HEK293T (cell line): ENCODE measurements around the gene RAB11FIP4.
"Not testable (repeated sequence)": the region's sequence is repeated elsewhere in the genome, so short reads cannot be mapped to it uniquely, and the experiment has no call there.

Experiments used
- CTCF ChIA-PET: fragments of 350-600 bp; formaldehyde crosslinking; extraction: SDS; loops from one replicate; lab custom pipeline; 2021; ENCODE audit warnings: antibody characterized with exemption, inconsistent platforms; lab: Yijun Ruan, JAX
- POLR2A ChIA-PET: fragments of 350-600 bp; formaldehyde crosslinking; extraction: SDS; loops from one replicate; lab custom pipeline; 2020; ENCODE audit warnings: antibody characterized with exemption, inconsistent platforms; lab: Yijun Ruan, JAX
- DNase-seq: peaks from one replicate; pipeline ENCODE4 v3.0.0; 2012; ENCODE audit warnings: mixed read lengths; ENCODE audit errors: extremely low spot score
- ARNT ChIP-seq: fragments of 450-650 bp; IDR thresholded peaks from 2 replicates; pipeline ENCODE4 v1.6.1; 2017; ENCODE audit warnings: mild to moderate bottlenecking
- BHLHE40 ChIP-seq: fragments of 450-650 bp; IDR thresholded peaks from 2 replicates; pipeline ENCODE4 v1.6.1; 2016; ENCODE audit warnings: mild to moderate bottlenecking, moderate library complexity, borderline replicate concordance
- CTBP1 ChIP-seq: fragments of 450-650 bp; IDR thresholded peaks from 2 replicates; pipeline ENCODE4 v1.6.1; 2016; ENCODE audit warnings: borderline replicate concordance
- ELF4 ChIP-seq: fragments of 450-650 bp; IDR thresholded peaks from 2 replicates; pipeline ENCODE4 v1.6.1; 2017; ENCODE audit warnings: antibody characterized with exemption
- FOXA1 ChIP-seq: fragments of 450-650 bp; IDR thresholded peaks from 2 replicates; pipeline ENCODE4 v1.6.1; 2016; ENCODE audit warnings: mild to moderate bottlenecking
- FOXK2 ChIP-seq: fragments of 450-650 bp; IDR thresholded peaks from 2 replicates; pipeline ENCODE4 v1.6.1; 2016; ENCODE audit warnings: mild to moderate bottlenecking
- FOXM1 ChIP-seq: fragments of 450-650 bp; IDR thresholded peaks from 2 replicates; pipeline ENCODE4 v1.6.1; 2017; ENCODE audit warnings: mild to moderate bottlenecking, borderline replicate concordance
- HDGF ChIP-seq: fragments of 450-650 bp; IDR thresholded peaks from 2 replicates; pipeline ENCODE4 v1.6.1; 2017; ENCODE audit warnings: antibody characterized with exemption, borderline replicate concordance
- L3MBTL2 ChIP-seq: fragments of 450-650 bp; conservative IDR thresholded peaks from 2 replicates; pipeline ENCODE4 v1.6.1; 2016; ENCODE audit warnings: mild to moderate bottlenecking
- LEF1 ChIP-seq: fragments of 450-650 bp; IDR thresholded peaks from 2 replicates; pipeline ENCODE4 v1.6.1; 2017; ENCODE audit warnings: mild to moderate bottlenecking, borderline replicate concordance
- SP1 ChIP-seq: fragments of 450-650 bp; IDR thresholded peaks from 2 replicates; pipeline ENCODE4 v1.6.1; 2017
- SUZ12 ChIP-seq: fragments of 450-650 bp; IDR thresholded peaks from 2 replicates; pipeline ENCODE4 v1.6.1; 2016; ENCODE audit warnings: mild to moderate bottlenecking
- TARDBP ChIP-seq: fragments of 450-650 bp; IDR thresholded peaks from 2 replicates; pipeline ENCODE4 v1.6.1; 2016
- ZNF384 ChIP-seq: fragments of 450-650 bp; IDR thresholded peaks from 2 replicates; pipeline ENCODE4 v1.6.1; 2016
- TF ChIP-seq, protein P1 (sequence below): fragments of 450-650 bp; IDR thresholded peaks from 2 replicates; pipeline ENCODE4 v1.6.1; 2016

Gene RAB11FIP4

GRCh38 chr17:31433811-31434726 lies 42.6 kb downstream of the RAB11FIP4 start:
- POLR2A ChIA-PET = no interaction called here
- CTCF ChIA-PET = interaction anchor here (1.3 kb wide), 1 partner anchor 44 kb away, joined by 4 read pairs; no protein-coding TSS in a partner anchor
- no peak for TF ChIP-seq ELF4
- no peak for DNase-seq

- TF ChIP-seq BHLHE40 = no peak
- no peak for TF ChIP-seq ARNT
- TF ChIP-seq ELF4 = no peak
- no peak for TF ChIP-seq FOXA1
- no peak for TF ChIP-seq SUZ12
- no peak for TF ChIP-seq L3MBTL2
- no peak for TF ChIP-seq SP1
- TF ChIP-seq HDGF = no peak
- no peak for TF ChIP-seq LEF1
- no peak for TF ChIP-seq FOXM1
- TF ChIP-seq FOXK2 = no peak
- TF ChIP-seq, protein P1, sequence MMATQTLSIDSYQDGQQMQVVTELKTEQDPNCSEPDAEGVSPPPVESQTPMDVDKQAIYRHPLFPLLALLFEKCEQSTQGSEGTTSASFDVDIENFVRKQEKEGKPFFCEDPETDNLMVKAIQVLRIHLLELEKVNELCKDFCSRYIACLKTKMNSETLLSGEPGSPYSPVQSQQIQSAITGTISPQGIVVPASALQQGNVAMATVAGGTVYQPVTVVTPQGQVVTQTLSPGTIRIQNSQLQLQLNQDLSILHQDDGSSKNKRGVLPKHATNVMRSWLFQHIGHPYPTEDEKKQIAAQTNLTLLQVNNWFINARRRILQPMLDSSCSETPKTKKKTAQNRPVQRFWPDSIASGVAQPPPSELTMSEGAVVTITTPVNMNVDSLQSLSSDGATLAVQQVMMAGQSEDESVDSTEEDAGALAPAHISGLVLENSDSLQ = no peak
- ChIA-PET CTCF (interaction anchor here (1.3 to 1.6 kb wide), 2 partner anchors 45 to 74 kb away, joined by 4 read pairs; no protein-coding TSS in a partner anchor), POLR2A (no interaction called here)
- DNase-seq = no peak
These were observed 43.2 kb downstream of the RAB11FIP4 start for GRCh38 chr17:31434727-31435050.

DNA sequence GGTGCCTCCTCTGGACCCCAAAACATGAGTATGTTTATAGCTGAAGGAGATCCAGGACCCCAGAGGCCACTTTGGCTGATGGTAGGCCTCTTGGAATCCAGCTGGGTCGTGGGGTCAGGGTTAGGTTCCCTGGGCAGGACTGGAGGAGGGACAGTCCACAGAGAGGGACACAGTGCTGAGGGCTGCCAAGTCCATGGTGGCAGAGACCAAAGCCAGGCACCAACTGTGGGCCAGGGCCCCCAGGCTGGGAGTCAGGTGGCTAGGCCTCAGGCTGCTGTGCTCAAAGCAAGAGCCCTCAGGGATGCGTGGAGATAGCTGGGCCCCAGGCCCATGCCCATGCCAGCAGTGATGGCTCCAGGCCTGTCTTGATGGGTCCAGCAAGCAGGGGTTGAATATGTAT lies 44.1 kb downstream of the RAB11FIP4 start:
- TF ChIP-seq, protein P1 = no peak
- no peak for TF ChIP-seq SUZ12
- no peak for TF ChIP-seq FOXA1
- no peak for TF ChIP-seq TARDBP
- TF ChIP-seq FOXM1 = no peak
- no peak for TF ChIP-seq BHLHE40
- TF ChIP-seq ZNF384 = no peak
- no peak for TF ChIP-seq LEF1
- TF ChIP-seq SP1 = no peak
- no peak for TF ChIP-seq CTBP1
- no peak for TF ChIP-seq ARNT
- ChIA-PET POLR2A (no interaction called here), CTCF (interaction anchor here (1.6 kb wide), 1 partner anchor 73 kb away, joined by 4 read pairs; no protein-coding TSS in a partner anchor)
- DNase-seq = no peak

DNA sequence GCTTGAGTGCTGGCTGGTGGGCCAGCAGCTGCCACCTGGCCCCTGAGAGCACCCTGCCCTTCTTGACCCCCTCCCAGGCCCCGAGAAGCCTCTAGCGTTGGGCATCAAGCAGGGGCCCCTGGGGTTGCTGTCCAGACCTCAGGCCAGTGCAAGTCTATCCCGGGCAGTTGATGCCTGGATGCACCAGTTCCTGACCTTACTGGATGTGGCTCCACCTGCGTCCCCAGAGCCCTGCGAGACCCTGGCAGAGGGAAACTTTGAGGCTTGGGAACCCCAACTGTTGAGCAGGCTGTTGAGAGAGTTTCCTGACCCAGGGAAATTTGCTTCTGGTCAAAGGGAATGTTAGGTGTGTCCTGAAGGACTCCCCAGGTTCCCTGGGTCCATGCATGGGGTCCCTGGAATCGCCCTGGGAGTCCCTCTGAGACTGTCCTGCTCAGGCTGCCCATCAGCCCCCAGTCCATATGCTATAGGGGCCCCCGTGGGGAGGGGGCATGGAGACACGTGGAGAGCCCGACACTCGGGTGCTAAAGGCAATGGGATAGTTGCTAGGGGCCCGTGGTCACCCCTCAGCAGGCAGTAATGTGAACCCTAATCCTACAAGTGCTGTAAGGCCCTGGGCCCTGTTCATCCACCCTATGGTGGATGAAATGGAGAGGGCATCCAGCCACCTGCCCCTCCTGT lies 46.4 kb downstream of the RAB11FIP4 start:
- no peak for DNase-seq
- POLR2A ChIA-PET = no interaction called here
- CTCF ChIA-PET = interaction anchor here (0.5 to 1.6 kb wide), 10 partner anchors 48 to 96 kb away, joined by 3 to 8 read pairs (median 4); no protein-coding TSS in a partner anchor
- TF ChIP-seq ZNF384 (no peak), ELF4 (no peak)

- TF ChIP-seq, protein P1 = no peak
- TF ChIP-seq CTBP1 (no peak), LEF1 (no peak), BHLHE40 (no peak), FOXM1 (no peak), ZNF384 (no peak), L3MBTL2 (no peak), ARNT (no peak), SP1 (no peak), FOXK2 (no peak), TARDBP (no peak), ELF4 (no peak), SUZ12 (no peak), HDGF (no peak)
- POLR2A ChIA-PET = no interaction called here
- CTCF ChIA-PET = interaction anchor here (0.7 to 1.5 kb wide), 4 partner anchors 28 to 461 kb away, joined by 3 to 5 read pairs (median 4); partner anchors contain the start of gene UTP6
- no peak for DNase-seq
These were observed 48.2 kb downstream of the RAB11FIP4 start for GRCh38 chr17:31439716-31440115.

DNA sequence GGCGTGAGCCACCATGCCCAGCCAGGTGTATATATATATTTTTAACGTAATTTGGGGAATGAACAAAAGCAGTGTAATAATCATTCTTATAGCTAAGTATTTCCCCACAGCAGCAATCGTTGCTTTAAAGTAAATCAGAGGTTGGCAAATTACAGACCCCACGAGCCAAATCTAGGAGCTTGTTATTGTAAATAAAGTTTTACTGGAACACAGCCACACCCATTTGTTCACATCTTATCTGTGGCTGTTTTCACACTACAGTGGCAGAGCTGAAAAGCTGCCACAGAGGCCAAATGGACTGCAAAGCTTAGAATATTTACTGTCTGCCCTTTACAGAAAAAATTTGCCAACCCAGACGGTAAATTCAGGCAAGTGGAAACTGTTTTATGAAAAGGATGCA lies 50.8 kb downstream of the RAB11FIP4 start:
- TF ChIP-seq LEF1 (no peak), L3MBTL2 (no peak), FOXK2 (no peak), CTBP1 (no peak), SP1 (no peak), SUZ12 (no peak), FOXA1 (no peak), ARNT (no peak), HDGF (no peak), BHLHE40 (no peak), FOXM1 (no peak), ELF4 (no peak)
- TF ChIP-seq, protein P1 = no peak
- CTCF ChIA-PET = no interaction called here
- POLR2A ChIA-PET = no interaction called here
- DNase-seq = no peak

DNA sequence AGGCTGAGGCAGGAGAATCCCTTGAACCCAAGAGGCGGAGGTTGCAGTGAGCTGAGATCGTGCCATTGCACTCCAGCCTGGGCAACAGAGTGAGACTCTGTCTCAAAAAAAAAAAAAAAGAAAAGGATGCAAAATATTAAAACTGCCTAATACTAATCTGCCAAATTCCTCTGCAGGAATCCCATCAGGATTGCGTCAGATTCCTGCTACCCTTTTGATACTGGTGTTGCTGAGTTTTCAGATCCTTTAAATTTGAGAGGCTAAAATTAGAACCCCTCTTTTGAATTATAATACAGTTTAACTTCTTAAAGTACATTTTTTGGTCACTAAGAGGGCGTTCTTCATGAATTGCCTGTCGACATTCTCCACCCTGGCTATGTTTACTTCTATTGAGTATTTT lies 51.4 kb downstream of the RAB11FIP4 start:
- DNase-seq, POLR2A ChIA-PET, CTCF ChIA-PET: not testable (repeated sequence)
